H1 (cell line): ENCODE results near the gene ZNF92. TPM values are rescaled to one million over a fixed set of nuclear protein-coding genes. Genes with fewer than 3 reads are reported as not detected.

Experiments used
- BRCA1 ChIP-seq: IDR thresholded peaks from 2 replicates; pipeline ENCODE4 v1.6.1; 2012; ENCODE audit warnings: low read depth, low read length, improper control_type of control experiment
- RAD21 ChIP-seq, 2 experiments: IDR thresholded peaks in 1 of 2; conservative IDR thresholded peaks in 1 of 2; 2 replicates each; pipeline ENCODE4 v1.6.1; 2011; ENCODE audit warnings: low read depth in 2 of 2, low read length in 2 of 2, improper control_type of control experiment in 1 of 2, inconsistent platforms in 1 of 2, mild to moderate bottlenecking in 1 of 2, moderate library complexity in 1 of 2
- polyA plus RNA-seq, 7 experiments: library from polyadenylated mRNA; depleted of rRNA in 3 of 7; stranded (reverse) in 5 of 7; unstranded in 2 of 7; fragments of >200 nt in 5 of 7; fragments of 200-250 nt in 2 of 7; gene quantifications; 1 replicate in 5 of 7; 2 replicates in 1 of 7; 4 replicates in 1 of 7; pipeline versions ENCODE4 v1.2.1 to v1.2.3, GENCODE V29; 2011 to 2013; ENCODE audit warnings: missing spikeins in 2 of 7, mixed read lengths in 2 of 7
- total RNA-seq: library from RNA; stranded (reverse); fragmentation: NEBNext Ultra II Directional; extraction: Animal tissue kit (Norgen Biotek cat#: 25700); gene quantifications from 2 replicates; pipeline ENCODE4 v1.2.1, GENCODE V29; 2021
- TF ChIP-seq, protein P1 (sequence below): fragments of 300-600 bp; sonication (generic); IDR thresholded peaks from 2 replicates; pipeline ENCODE4 v1.7.1; 2012; ENCODE audit warnings: low read length, moderate library complexity, mild to moderate bottlenecking, inconsistent platforms; ENCODE audit not compliant: insufficient replicate concordance
- TF ChIP-seq, protein P2 (sequence below): IDR thresholded peaks from 2 replicates; pipeline ENCODE4 v1.6.1; 2012; ENCODE audit warnings: inconsistent platforms
- TF ChIP-seq, protein P3 (sequence below): IDR thresholded peaks from 2 replicates; pipeline ENCODE4 v1.6.1; 2011; ENCODE audit warnings: low read length, improper control_type of control experiment

The ZNF92 gene
- total and polyA plus RNA-seq, 2 of the 8 experiments (the other 6 are each of a cell fraction or from before 2014, with no cell fraction given), result 2.8 to 39.8 TPM

DNA sequence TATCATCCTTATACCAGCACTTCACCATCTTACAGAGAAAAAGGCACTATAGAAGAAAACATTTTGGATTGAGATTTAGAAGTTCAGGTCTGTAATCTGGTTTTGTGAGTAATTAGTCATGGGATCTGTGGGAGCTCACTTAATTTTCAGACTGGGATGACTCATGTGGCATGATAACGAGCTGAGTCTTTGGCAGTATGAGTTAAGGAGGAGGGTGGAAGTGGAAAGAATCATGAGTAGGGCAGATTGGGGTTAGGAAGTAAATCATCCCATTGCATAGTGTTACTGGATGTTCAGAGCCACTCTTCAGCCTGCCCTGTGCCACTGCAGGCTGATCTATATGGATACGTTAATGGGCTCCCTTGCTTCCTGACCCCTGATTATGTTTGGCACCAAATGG is 64.9 kb downstream of the ZNF92 start (continued):
- TF ChIP-seq, protein P1, sequence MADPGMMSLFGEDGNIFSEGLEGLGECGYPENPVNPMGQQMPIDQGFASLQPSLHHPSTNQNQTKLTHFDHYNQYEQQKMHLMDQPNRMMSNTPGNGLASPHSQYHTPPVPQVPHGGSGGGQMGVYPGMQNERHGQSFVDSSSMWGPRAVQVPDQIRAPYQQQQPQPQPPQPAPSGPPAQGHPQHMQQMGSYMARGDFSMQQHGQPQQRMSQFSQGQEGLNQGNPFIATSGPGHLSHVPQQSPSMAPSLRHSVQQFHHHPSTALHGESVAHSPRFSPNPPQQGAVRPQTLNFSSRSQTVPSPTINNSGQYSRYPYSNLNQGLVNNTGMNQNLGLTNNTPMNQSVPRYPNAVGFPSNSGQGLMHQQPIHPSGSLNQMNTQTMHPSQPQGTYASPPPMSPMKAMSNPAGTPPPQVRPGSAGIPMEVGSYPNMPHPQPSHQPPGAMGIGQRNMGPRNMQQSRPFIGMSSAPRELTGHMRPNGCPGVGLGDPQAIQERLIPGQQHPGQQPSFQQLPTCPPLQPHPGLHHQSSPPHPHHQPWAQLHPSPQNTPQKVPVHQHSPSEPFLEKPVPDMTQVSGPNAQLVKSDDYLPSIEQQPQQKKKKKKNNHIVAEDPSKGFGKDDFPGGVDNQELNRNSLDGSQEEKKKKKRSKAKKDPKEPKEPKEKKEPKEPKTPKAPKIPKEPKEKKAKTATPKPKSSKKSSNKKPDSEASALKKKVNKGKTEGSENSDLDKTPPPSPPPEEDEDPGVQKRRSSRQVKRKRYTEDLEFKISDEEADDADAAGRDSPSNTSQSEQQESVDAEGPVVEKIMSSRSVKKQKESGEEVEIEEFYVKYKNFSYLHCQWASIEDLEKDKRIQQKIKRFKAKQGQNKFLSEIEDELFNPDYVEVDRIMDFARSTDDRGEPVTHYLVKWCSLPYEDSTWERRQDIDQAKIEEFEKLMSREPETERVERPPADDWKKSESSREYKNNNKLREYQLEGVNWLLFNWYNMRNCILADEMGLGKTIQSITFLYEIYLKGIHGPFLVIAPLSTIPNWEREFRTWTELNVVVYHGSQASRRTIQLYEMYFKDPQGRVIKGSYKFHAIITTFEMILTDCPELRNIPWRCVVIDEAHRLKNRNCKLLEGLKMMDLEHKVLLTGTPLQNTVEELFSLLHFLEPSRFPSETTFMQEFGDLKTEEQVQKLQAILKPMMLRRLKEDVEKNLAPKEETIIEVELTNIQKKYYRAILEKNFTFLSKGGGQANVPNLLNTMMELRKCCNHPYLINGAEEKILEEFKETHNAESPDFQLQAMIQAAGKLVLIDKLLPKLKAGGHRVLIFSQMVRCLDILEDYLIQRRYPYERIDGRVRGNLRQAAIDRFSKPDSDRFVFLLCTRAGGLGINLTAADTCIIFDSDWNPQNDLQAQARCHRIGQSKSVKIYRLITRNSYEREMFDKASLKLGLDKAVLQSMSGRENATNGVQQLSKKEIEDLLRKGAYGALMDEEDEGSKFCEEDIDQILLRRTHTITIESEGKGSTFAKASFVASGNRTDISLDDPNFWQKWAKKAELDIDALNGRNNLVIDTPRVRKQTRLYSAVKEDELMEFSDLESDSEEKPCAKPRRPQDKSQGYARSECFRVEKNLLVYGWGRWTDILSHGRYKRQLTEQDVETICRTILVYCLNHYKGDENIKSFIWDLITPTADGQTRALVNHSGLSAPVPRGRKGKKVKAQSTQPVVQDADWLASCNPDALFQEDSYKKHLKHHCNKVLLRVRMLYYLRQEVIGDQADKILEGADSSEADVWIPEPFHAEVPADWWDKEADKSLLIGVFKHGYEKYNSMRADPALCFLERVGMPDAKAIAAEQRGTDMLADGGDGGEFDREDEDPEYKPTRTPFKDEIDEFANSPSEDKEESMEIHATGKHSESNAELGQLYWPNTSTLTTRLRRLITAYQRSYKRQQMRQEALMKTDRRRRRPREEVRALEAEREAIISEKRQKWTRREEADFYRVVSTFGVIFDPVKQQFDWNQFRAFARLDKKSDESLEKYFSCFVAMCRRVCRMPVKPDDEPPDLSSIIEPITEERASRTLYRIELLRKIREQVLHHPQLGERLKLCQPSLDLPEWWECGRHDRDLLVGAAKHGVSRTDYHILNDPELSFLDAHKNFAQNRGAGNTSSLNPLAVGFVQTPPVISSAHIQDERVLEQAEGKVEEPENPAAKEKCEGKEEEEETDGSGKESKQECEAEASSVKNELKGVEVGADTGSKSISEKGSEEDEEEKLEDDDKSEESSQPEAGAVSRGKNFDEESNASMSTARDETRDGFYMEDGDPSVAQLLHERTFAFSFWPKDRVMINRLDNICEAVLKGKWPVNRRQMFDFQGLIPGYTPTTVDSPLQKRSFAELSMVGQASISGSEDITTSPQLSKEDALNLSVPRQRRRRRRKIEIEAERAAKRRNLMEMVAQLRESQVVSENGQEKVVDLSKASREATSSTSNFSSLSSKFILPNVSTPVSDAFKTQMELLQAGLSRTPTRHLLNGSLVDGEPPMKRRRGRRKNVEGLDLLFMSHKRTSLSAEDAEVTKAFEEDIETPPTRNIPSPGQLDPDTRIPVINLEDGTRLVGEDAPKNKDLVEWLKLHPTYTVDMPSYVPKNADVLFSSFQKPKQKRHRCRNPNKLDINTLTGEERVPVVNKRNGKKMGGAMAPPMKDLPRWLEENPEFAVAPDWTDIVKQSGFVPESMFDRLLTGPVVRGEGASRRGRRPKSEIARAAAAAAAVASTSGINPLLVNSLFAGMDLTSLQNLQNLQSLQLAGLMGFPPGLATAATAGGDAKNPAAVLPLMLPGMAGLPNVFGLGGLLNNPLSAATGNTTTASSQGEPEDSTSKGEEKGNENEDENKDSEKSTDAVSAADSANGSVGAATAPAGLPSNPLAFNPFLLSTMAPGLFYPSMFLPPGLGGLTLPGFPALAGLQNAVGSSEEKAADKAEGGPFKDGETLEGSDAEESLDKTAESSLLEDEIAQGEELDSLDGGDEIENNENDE, result no peak
- TF ChIP-seq, protein P2, sequence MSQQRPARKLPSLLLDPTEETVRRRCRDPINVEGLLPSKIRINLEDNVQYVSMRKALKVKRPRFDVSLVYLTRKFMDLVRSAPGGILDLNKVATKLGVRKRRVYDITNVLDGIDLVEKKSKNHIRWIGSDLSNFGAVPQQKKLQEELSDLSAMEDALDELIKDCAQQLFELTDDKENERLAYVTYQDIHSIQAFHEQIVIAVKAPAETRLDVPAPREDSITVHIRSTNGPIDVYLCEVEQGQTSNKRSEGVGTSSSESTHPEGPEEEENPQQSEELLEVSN, result no peak
- TF ChIP-seq, protein P3, sequence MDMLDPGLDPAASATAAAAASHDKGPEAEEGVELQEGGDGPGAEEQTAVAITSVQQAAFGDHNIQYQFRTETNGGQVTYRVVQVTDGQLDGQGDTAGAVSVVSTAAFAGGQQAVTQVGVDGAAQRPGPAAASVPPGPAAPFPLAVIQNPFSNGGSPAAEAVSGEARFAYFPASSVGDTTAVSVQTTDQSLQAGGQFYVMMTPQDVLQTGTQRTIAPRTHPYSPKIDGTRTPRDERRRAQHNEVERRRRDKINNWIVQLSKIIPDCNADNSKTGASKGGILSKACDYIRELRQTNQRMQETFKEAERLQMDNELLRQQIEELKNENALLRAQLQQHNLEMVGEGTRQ, result no peak
- TF ChIP-seq BRCA1 (no peak), RAD21 (IDR thresholded peaks at IDR 0.05 in 1 of 2, conservative IDR thresholded peaks at IDR 0.05 in 1 of 2; ENCODE audit: low read depth in 2 of 2, low read length in 2 of 2) (no peak)
